Retinal pigment epithelial cell (primary cell): ENCODE measurements around the gene LHFPL2.
"Not testable (repeated sequence)": the region's sequence is repeated elsewhere in the genome, so short reads cannot be mapped to it uniquely, and the experiment has no call there.

ENCODE experiments used
- DNase-seq: peaks from one replicate; pipeline ENCODE4 v3.0.0-alpha.2; 2010; ENCODE audit warnings: low read depth
- H3K4me3 ChIP-seq: 2 replicates; pipeline ENCODE4 v1.5.1; 2011; ENCODE audit warnings: mild to moderate bottlenecking, low read length, control low read depth, moderate library complexity
- TF ChIP-seq, protein P1 (sequence below): conservative IDR thresholded peaks from 2 replicates; pipeline ENCODE4 v1.5.1; 2011; ENCODE audit warnings: low read depth, low read length, control low read depth, inconsistent platforms

LHFPL2 gene

DNA sequence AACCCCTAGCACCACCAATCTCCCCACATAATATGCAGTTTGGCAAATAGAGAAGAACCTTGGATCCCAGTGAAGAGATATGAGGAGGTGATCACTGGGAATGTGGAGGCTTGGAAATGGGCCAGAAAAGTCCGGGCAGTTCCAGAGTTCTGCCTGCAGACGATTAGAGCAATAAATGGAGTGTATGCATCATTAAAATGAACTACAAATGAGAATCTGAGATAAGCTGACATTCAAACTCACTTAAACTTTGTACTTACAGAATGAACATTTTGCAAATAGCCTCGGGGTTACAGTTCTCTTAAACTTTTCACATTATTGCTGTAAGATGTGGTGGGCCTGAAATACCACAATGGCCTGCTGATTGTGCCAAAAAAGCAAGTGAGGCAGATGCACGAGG lies 23.0 kb upstream of the LHFPL2 start:
- no peak for DNase-seq
- TF ChIP-seq, protein P1, sequence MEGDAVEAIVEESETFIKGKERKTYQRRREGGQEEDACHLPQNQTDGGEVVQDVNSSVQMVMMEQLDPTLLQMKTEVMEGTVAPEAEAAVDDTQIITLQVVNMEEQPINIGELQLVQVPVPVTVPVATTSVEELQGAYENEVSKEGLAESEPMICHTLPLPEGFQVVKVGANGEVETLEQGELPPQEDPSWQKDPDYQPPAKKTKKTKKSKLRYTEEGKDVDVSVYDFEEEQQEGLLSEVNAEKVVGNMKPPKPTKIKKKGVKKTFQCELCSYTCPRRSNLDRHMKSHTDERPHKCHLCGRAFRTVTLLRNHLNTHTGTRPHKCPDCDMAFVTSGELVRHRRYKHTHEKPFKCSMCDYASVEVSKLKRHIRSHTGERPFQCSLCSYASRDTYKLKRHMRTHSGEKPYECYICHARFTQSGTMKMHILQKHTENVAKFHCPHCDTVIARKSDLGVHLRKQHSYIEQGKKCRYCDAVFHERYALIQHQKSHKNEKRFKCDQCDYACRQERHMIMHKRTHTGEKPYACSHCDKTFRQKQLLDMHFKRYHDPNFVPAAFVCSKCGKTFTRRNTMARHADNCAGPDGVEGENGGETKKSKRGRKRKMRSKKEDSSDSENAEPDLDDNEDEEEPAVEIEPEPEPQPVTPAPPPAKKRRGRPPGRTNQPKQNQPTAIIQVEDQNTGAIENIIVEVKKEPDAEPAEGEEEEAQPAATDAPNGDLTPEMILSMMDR = no peak

DNA sequence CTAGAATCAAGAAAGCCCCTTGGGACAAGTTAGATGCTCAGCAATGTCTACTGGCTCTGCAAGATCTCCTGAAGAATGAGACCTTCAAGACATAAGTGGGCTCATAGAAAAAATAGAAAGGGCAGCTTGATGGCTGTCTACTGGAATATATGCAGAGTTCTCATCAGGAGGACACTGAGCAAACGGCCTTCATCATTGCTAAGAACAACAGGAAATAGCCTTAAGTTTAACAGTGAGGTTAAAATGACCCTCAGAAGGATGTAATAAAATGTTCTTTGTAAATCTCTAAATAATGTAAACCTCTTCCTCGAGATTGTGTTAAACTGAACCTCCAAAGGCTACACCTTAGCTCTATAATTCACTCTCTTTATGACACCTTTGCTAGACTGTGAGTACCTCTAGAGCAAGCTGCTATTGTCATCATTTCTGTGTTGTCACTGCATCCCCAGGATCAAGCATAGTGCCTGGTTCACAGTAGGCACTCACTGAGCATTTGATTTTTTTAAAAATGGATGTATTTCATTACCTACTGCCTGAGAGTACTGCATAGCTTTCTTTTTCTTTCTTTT lies 22.2 kb upstream of the LHFPL2 start:
- no peak overlapping the region for H3K4me3 ChIP-seq
- TF ChIP-seq, protein P1 = no peak
- DNase-seq = no peak

More for the DNA sequence above, 23.0 kb upstream of the LHFPL2 start:
- no peak overlapping the region for H3K4me3 ChIP-seq

DNA sequence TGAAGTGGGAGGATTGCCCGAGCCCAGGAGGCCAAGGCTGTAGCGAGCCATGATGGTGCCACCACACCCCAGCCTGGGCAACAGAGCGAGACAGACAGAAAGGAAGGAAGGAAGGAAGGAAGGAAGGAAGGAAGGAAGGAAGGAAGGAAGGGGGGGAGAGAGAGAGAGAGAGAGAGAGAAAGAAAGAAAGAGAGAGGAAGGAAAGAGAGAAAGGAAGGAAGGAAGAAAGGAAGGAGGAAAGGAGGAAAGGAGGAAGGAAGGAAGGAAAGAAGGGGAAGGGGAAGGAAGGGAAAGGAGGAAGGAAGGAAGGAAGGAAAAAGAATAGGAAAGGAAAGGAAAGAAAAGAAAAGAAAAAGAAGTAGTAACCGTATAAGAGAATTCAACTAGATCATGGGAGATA lies 20.8 kb upstream of the LHFPL2 start:
- no peak overlapping the region for H3K4me3 ChIP-seq
- TF ChIP-seq, protein P1 = no peak
- DNase-seq = no peak

DNA sequence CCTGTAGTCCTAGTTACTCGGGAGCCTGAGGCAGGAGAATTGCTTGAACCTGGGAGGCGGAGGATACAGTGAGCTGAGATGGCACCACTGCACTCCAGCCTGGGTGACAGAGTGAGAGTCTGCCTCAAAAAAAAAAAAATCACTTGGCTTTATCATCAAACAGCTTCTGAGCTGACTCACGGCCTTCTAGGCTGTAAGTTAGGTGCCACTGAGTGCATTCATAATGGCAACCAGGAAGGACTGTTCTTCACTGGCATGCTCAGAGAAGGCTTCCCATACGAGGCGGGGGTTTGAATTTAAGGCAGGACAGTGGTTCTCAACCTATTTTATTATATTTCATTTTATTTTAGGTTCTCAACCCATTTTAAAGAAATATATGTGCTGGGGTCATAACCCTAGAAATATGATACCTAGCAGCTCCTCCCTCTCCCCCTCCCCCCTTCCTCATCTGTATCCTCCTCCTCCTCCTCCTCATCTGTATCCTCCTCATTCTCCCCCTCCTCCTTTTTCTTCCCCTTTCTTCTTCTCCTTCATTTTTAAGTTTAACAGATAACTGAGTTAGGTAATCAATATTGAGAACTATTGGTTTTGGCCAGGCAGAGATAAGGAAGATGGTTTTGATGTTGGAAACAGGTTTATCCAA lies 19.0 kb upstream of the LHFPL2 start:
- no peak overlapping the region for H3K4me3 ChIP-seq
- DNase-seq = no peak
- TF ChIP-seq, protein P1 = no peak

DNA sequence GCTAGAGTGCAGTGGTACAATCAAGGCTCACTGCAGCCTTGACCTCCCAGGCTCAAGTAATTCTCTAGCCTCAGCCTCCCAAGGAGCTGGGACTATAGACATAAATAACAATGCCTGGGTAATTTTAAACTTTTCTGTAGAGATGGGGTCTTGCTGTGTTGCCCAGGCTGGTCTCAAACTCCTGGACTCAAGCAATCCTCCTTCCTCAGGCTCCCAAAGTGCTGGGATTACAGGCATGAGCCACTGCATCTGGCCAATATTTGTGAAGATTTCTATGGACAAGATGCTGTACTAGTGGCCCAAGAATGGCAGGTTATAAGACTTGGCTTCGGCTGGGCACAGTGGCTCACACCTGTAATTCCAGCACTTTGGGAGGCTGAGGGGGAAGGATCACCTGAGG lies 18.4 kb upstream of the LHFPL2 start:
- H3K4me3 ChIP-seq, DNase-seq: not testable (repeated sequence)

DNA sequence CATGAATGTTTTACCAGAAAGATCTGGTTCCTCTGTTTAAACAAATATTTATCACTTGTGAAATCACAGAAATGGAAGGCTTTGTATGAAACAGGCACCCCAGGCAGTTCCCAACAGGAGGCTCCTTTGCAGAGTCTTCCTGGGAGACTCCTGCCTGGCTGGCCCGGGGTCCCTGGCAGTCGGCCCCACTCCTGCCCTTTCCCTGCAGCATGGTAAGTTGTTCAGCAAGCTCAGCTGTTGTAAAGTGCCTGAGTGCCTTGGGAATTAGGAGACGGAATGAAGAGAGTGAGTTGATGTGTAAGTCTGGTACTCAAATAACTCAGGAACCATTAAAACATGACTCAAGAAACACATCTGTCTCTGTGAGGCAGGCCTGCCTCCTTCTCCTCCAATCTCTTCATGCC lies 17.5 kb upstream of the LHFPL2 start:
- H3K4me3 ChIP-seq = no peak overlapping the region
- DNase-seq = no peak
- TF ChIP-seq, protein P1 = no peak

DNA sequence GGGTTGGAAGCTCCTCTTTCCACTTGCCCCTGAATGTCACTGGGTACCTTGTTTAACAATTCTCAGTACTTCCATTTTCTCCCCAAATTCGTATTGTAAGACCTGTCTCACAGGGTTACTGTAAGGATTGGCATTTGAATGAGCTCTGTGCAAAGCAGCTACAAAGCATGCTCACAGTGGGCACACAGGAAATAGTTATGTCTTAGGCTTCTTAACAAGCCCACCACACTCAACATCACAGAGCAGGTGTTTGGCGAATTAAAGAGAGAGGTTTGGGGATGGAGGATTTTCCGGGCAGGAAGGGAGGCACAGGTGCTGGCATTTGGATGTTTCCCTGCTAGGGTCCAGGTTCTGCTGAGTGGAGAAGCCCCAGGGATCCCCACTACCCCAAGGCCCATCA lies 17.0 kb upstream of the LHFPL2 start:
- no peak for DNase-seq
- no peak overlapping the region for H3K4me3 ChIP-seq
- TF ChIP-seq, protein P1 = no peak
